Kidney (tissue), 14 donors: ENCODE data around the gene PRKAB1. TPM values are rescaled to one million over a fixed set of nuclear protein-coding genes. Genes with fewer than 3 reads are reported as not detected.

Experiments used
- DNase-seq, 5 donors: peaks; one replicate each; pipeline ENCODE4 v3.0.0-alpha.2; 2013 to 2020
- FAIRE-seq: peaks from 2 replicates; lab custom pipeline; 2012; peaks lifted over from hg19 to GRCh38; lab: Jason Lieb, UNC
- H3K27ac ChIP-seq, 2 donors: one replicate each; pipeline ENCODE4 v1.7.0; 2013; ENCODE audit warnings: low read depth in 2 of 2, low read length in 2 of 2, inconsistent platforms in 1 of 2
- H3K27me3 ChIP-seq: one replicate; pipeline ENCODE4 v1.7.1; 2013; ENCODE audit warnings: low read length, inconsistent platforms; ENCODE audit not compliant: control insufficient read depth, insufficient read depth
- H3K36me3 ChIP-seq, 3 donors: one replicate each; pipeline versions ENCODE4 v1.7.0 to v1.7.1; 2013; ENCODE audit warnings: low read length in 3 of 3, control low read depth in 1 of 3, inconsistent platforms in 1 of 3; ENCODE audit not compliant: insufficient read depth in 3 of 3, control insufficient read depth in 2 of 3
- H3K4me1 ChIP-seq, 3 donors: one replicate each; pipeline versions ENCODE4 v1.7.0 to v1.7.1; 2013; ENCODE audit warnings: low read length in 3 of 3, inconsistent platforms in 1 of 3, low read depth in 1 of 3; ENCODE audit not compliant: control insufficient read depth in 2 of 3, insufficient read depth in 2 of 3
- H3K4me3 ChIP-seq, 3 donors: one replicate each; pipeline versions ENCODE4 v1.7.0 to v1.8.1; 2013; ENCODE audit warnings: low read length in 3 of 3, control low read depth in 1 of 3, inconsistent platforms in 1 of 3
- H3K9ac ChIP-seq, 3 donors: one replicate each; pipeline versions ENCODE4 v1.7.0 to v1.7.1; 2013; ENCODE audit warnings: low read length in 3 of 3, control low read depth in 1 of 3, inconsistent platforms in 1 of 3
- H3K9me3 ChIP-seq, 3 donors: one replicate each; pipeline versions ENCODE4 v1.7.0 to v1.7.1; 2013; ENCODE audit warnings: low read length in 3 of 3, control low read depth in 1 of 3, inconsistent platforms in 1 of 3; ENCODE audit not compliant: control insufficient read depth in 2 of 3, insufficient read depth in 1 of 3
- CTCF ChIP-seq: IDR thresholded peaks from 3 replicates; pipeline ENCODE4 v1.5.1; 2012; ENCODE audit warnings: mild to moderate bottlenecking, moderate library complexity, borderline replicate concordance; ENCODE audit not compliant: insufficient read depth; ENCODE audit errors: extremely low read depth
- intact Hi-C: fragments of 100-400 bp; cut with DNase I; formaldehyde crosslinking; loops from one replicate; pipeline ENCODE4 v1.11.1; 2022
- polyA plus RNA-seq: library from polyadenylated mRNA; stranded (reverse); fragments of 350-450 nt; fragmentation: Illumina TruSeq; extraction: RNeasy Lipid Tissue Mini Kit (QIAGEN cat#74804); gene quantifications from one replicate; pipeline ENCODE4 v1.2.3, GENCODE V29; 2014; ENCODE audit warnings: low read depth, low replicate concordance; ENCODE audit not compliant: insufficient read depth
- total RNA-seq: library from RNA; stranded (reverse); fragmentation: NEBNext Ultra II Directional; extraction: Animal tissue kit (Norgen Biotek cat#: 25700); gene quantifications from one replicate; pipeline ENCODE4 v1.2.1, GENCODE V29; 2021
- donor health status: control.
- donor health status: control.
- donor health status: control.
- donor health status: control.
- donor health status: control.
- donor health status: DM: yes; HTN: yes; CAD: no.
- donor health status: Normal renal cell carcinoma (clear cell type).

The PRKAB1 gene
- total and polyA plus RNA-seq, 2 donors from 2014 or later, result 79.9 to 165 TPM

DNA sequence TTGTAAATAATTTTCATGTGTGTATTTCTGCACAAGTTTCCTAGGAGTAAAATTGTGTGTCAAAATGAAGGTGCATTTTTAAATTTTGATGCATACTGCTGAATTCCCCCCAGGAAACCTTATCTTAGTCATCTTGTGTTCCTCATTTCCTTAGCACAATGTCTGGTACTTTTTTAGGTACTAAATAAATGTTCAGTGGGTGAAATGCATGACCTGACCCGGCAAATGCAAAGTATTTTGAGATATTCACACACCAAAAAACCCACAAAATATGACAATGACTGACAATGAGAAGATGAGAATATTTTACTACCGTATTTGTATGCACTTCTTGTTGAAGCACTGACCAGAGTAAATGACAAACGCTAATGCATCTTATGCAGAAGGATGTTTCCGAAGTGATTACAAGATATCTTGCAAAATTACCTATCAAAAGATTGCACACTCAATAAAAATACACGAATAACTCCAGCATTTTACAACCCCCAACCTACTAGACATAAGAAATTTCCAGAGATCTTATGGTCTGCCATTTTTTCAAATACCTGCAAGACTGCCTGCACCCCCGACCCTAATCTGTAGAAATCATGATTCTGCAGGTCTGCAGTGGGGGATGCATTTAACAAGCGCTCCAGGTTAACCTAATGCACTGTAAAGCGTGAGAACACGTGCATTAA is 895 bp upstream of the PRKAB1 start:
- intact Hi-C loops, result no loop called here
- DNase-seq (no peak), FAIRE-seq (no peak)
- Histone ChIP-seq H3K27ac (peak overlapping the region in 1 of 2 donors; percentile 97), H3K9me3 (no peaks in the 10 kb centered on the region), H3K4me3 (peak overlapping the region; percentile 71 to 87 (median 72)), H3K9ac (peak overlapping the region; percentile 30 to 66 (median 51)), H3K4me1 (peaks cover 0 to 30% (median 4%) of the 10 kb centered on the region in 3 donors), H3K27me3 (no peaks in the 10 kb centered on the region), H3K36me3 (peaks cover 2 to 13% (median 4%) of the 10 kb centered on the region in 3 donors)
- TF ChIP-seq CTCF, result no peak

DNA sequence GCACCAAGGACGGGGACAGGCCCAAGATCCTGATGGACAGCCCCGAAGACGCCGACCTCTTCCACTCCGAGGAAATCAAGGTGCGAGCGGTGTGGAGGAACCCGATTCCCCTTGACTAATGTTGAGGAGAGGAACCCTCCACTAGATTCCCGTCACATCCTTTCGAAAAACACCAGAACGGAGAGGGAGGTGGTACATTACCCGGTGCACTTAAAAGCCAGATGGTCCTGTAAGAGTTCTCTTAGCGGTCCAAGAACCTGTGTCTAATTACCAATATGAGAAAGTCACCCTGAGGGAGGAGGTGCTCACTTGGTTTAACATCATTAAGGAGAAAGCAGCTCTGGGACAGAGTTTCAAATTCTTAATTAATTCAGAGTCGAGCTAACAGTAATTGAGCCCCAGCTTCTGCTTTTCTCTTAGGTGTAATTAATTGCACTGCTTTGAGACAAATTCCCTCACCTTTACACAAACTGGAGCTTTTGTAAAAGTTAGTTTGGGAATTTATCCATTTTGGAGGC is 450 bp downstream of the PRKAB1 start:
- no peak for DNase-seq
- peaks cover 0 to 42% (median 11%) of the 10 kb centered on the region in 3 donors for H3K4me1 ChIP-seq
- peaks cover 3 to 27% (median 11%) of the 10 kb centered on the region in 3 donors for H3K36me3 ChIP-seq
- TF ChIP-seq CTCF, result no peak
- H3K27me3 ChIP-seq, result no peaks in the 10 kb centered on the region
- peak overlapping the region; percentile 78 to 97 (median 94) for H3K9ac ChIP-seq
- peak overlapping the region; percentile 95 to 97 for H3K27ac ChIP-seq
- peak overlapping the region; percentile 80 to 87 (median 84) for H3K4me3 ChIP-seq
- no peaks in the 10 kb centered on the region for H3K9me3 ChIP-seq
- no peak for FAIRE-seq
- intact Hi-C loops, result no loop called here

DNA sequence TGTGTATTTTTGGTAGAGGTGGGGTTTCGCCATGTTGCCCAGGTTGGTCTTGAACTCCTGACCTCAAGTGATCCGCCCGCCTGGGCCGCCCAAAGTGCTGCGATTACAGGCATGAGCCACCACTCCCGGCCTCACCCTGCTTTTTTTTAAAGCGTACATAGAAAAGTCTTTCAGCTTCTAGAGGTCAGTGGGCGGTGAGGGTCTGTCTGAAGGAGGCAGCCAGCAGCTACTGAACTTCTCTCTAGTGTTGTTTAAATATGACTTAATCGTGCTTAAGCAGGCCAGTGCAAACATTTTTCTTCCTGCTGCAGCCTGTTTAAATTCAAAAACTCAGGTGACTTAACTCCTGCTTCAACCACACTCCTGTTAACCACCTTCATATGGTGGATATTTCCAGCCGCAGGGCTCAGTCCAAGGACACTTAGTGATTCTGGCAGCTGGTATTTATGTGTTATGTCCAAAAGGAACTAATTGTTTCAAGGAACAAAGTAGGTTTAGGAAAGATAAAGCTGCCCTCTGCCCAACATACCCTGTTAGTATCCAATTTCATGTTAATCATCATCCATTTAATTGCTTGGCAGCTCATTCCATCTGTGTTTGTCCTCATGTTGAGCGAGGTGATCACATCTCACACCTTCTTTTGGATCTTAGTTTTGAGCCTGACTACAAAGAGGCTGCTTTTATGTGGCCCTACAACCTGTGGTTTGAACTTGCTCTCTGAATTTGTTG is 2.0 kb downstream of the PRKAB1 start:
- Histone ChIP-seq H3K9ac (peak overlapping the region in 2 of 3 donors; percentile 7 to 60), H3K36me3 (peaks cover 6 to 42% (median 25%) of the 10 kb centered on the region in 3 donors)
- peak in 3 of 5 donors; percentile 15 to 49 (median 35) for DNase-seq

More for the DNA sequence above, 2.0 kb downstream of the PRKAB1 start:
- TF ChIP-seq CTCF, result no peak
- peaks cover 0 to 51% (median 16%) of the 10 kb centered on the region in 3 donors for H3K4me1 ChIP-seq
- H3K9me3 ChIP-seq, result no peaks in the 10 kb centered on the region
- intact Hi-C loops, result no loop called here
- peak overlapping the region; percentile 17 to 87 (median 40) for H3K4me3 ChIP-seq
- H3K27ac ChIP-seq, result peak overlapping the region; percentile 92 to 94
- FAIRE-seq, result no peak
- no peaks in the 10 kb centered on the region for H3K27me3 ChIP-seq
